IPS DF 6.9 (cell line): ENCODE measurements around the gene TP63.

Experiments used
- DNase-seq: peaks from one replicate; pipeline ENCODE4 v3.0.0-alpha.2; 2013; ENCODE audit warnings: low read depth, low spot score
- H3K27ac ChIP-seq: one replicate; pipeline ENCODE4 v1.5.1; 2013; ENCODE audit warnings: low read length, control low read depth
- H3K27me3 ChIP-seq: 2 replicates; pipeline ENCODE4 v1.6.1; 2013; ENCODE audit warnings: mild to moderate bottlenecking, low read length; ENCODE audit not compliant: control insufficient read depth, insufficient read depth
- H3K36me3 ChIP-seq: 2 replicates; pipeline ENCODE4 v1.6.1; 2013; ENCODE audit warnings: low read length; ENCODE audit not compliant: control insufficient read depth, insufficient read depth
- H3K4me1 ChIP-seq: 2 replicates; pipeline ENCODE4 v1.6.1; 2013; ENCODE audit warnings: low read length; ENCODE audit not compliant: control insufficient read depth, insufficient read depth
- H3K4me3 ChIP-seq: 2 replicates; pipeline ENCODE4 v1.5.1; 2013; ENCODE audit warnings: mild to moderate bottlenecking, low read length
- H3K9me3 ChIP-seq: 2 replicates; pipeline ENCODE4 v1.6.1; 2013; ENCODE audit warnings: low read length, inconsistent platforms; ENCODE audit not compliant: control insufficient read depth, insufficient read depth
- WGBS: extraction: QIAGEN DNeasy Blood & Tissue Kit; methylation state at CpG from one replicate; pipeline ENCODE4 v1.1.7; 2013; ENCODE audit warnings: mixed read lengths, missing lambda C conversion rate; ENCODE audit not compliant: insufficient read length, insufficient coverage; 5-methylcytosine and 5-hydroxymethylcytosine counted together

TP63 gene

DNA sequence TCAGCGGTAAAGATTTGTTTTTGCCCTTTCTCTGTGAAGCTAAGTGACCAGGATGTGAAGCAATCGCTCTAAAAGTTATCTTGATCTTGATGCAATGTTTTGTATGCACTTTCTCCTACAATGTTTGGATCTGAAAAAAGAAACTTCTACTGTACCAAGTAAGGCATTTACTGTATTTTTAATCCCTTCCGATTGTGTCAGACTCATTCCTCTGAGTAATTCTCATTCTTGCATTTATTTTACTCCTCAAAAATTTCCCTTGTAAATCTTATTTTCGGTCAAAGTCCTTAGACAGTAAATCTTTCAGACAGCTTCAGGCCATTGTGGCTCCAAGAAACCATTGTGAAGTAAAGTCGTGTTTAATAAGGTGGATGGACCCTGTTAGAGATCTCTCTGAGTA is 141.9 kb downstream of the TP63 start:
- WGBS, result no CpG with 5 or more reads among the region's 5 CpGs
- Histone ChIP-seq H3K9me3 (no peaks in the 10 kb centered on the region), H3K4me3 (no peak overlapping the region), H3K27ac (no peak overlapping the region), H3K27me3 (peaks cover 18% of the 10 kb centered on the region), H3K4me1 (no peaks in the 10 kb centered on the region), H3K36me3 (no peaks in the 10 kb centered on the region)
- no peak for DNase-seq

DNA sequence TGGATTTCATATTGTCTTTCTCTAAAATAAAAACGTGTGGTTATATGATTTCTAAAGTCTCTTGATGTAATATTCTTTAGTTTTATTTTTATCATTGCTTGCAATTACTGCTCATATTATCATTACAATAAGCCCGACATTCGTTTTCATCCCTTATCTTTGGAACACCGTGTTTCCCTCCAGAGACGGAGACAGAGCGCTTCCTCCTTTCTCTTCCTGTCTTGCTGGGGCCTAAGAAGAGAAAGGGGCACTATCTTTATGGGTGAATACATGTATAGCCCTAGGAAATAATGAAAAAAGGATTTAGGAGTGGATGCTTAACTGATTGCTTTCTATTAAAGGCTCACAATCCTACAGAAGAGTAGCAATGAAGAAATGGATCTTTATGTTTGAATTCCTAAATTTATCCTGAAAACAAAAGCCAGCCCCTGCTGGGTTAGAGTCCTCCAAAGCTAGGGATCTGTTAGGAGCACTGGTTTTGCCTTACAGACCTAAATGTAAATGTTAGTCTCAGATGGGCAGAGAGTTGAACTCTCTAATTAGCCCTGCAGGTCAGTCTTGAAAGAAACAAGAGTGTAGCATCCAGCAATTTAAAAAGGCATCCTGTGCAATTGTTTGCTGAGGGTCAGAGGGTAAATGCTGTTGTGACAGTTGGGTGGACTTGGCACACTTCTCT is 145.1 kb downstream of the TP63 start:
- WGBS, result no CpG with 5 or more reads among the region's 6 CpGs
- peaks cover 28% of the 10 kb centered on the region for H3K27me3 ChIP-seq
- no peak overlapping the region for H3K4me3 ChIP-seq
- no peaks in the 10 kb centered on the region for H3K36me3 ChIP-seq
- DNase-seq, result no peak
- H3K27ac ChIP-seq, result no peak overlapping the region
- H3K4me1 ChIP-seq, result no peaks in the 10 kb centered on the region
- no peaks in the 10 kb centered on the region for H3K9me3 ChIP-seq

DNA sequence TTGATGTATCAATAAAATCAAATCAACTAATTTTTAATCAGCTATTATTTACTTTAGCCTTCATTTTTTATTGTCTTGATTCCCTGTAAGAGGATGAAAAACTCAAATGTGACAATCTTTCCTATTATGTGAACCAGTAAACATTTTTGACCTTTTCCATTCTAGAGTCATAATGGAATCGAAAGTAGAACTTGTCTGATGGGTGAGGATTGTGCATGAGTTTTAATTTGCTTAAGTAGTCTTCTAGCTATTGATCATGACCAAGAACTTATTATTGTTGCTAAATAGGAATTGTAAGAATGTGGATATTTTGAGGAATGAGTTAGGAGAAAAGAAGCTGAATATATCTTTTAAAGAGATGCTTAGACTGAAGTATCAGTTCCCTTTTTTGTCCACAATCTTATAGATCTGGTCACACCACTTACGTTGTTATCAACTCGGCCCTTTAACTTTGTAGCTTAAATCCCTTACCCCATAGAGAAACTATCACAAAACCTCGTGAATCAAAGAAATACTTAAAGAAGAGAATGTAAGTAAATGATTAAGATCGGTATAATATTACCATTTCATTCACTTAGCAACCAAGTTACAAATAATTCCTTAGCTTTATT is 147.3 kb downstream of the TP63 start:
- Histone ChIP-seq H3K4me3 (no peak overlapping the region), H3K27ac (no peak overlapping the region), H3K27me3 (peaks cover 22% of the 10 kb centered on the region), H3K4me1 (no peaks in the 10 kb centered on the region), H3K9me3 (no peaks in the 10 kb centered on the region), H3K36me3 (no peaks in the 10 kb centered on the region)
- no peak for DNase-seq
- WGBS, result no CpG with 5 or more reads among the region's 5 CpGs

- Histone ChIP-seq H3K27me3 (peaks cover 22% of the 10 kb centered on the region), H3K36me3 (no peaks in the 10 kb centered on the region), H3K4me3 (no peak overlapping the region), H3K27ac (no peak overlapping the region), H3K9me3 (no peaks in the 10 kb centered on the region), H3K4me1 (no peaks in the 10 kb centered on the region)
- no peak for DNase-seq
- no CpG with 5 or more reads among the region's 3 CpGs for WGBS
Measured at GRCh38 chr3:189779166-189779565, 148.0 kb downstream of the TP63 start.

DNA sequence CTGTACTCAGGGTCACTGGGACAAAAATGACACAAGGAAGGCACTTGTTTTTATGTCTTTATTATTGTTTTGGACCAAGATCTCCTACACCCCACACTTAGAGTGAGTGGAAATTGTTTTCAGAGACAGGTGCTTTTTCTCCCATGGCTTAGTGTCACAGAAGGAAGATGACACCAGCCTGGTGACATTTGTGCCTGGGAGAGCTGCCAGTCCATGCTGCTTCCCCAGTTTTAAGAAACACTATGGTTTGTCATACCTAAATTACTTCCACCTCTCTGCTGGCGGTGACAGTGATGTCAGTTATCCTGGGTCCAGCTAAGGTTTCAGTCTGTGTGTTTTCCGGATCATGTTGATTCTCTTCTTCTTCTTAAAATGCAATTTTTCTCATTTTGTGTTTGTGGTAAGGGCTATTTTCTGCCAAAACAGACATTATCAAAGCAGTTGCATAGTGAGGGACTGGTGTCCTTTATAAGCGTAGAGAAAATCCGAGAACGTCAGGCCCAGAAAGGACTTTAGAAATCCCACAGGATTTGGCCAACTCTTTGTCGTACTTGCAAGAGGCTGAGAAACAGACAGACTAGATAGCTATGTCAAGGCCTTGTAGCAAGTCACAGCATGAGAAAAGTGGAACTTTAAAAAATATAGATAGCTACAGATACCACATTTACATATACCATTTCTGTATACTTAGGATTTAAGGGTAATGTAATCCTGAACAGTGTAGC is 149.5 kb downstream of the TP63 start:
- no peak for DNase-seq
- Histone ChIP-seq H3K36me3 (no peaks in the 10 kb centered on the region), H3K9me3 (no peaks in the 10 kb centered on the region), H3K27me3 (peaks cover 19% of the 10 kb centered on the region; the same call in 1 of the 2 replicates), H3K4me3 (no peak overlapping the region), H3K27ac (no peak overlapping the region), H3K4me1 (no peaks in the 10 kb centered on the region)
- WGBS, result no CpG with 5 or more reads among the region's 6 CpGs

DNA sequence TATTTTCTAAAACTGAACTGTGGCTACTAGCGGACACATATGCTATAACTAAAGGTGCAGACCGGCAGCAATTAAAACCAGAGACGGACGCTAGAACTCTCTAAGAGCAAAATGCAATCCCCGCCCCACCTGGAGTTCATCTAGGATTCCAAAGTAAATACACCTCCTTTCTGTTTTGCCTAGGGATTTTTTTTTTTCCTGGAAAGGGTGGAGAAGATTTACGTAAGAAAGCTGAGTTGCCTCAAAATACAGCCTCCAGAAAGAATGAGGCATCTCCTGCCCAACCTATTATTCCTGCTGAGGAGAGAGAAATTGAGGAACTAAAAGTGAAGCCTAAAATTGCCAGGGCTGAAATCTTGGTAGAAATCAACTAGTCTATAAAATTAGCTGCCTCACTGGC is 150.2 kb downstream of the TP63 start:
- no peaks in the 10 kb centered on the region for H3K9me3 ChIP-seq
- H3K4me3 ChIP-seq, result no peak overlapping the region
- H3K4me1 ChIP-seq, result no peaks in the 10 kb centered on the region
- WGBS, result no CpG with 5 or more reads among the region's 6 CpGs
- peaks cover 15% of the 10 kb centered on the region; the same call in 1 of the 2 replicates for H3K27me3 ChIP-seq
- H3K27ac ChIP-seq, result no peak overlapping the region
- no peak for DNase-seq
- no peaks in the 10 kb centered on the region for H3K36me3 ChIP-seq

DNA sequence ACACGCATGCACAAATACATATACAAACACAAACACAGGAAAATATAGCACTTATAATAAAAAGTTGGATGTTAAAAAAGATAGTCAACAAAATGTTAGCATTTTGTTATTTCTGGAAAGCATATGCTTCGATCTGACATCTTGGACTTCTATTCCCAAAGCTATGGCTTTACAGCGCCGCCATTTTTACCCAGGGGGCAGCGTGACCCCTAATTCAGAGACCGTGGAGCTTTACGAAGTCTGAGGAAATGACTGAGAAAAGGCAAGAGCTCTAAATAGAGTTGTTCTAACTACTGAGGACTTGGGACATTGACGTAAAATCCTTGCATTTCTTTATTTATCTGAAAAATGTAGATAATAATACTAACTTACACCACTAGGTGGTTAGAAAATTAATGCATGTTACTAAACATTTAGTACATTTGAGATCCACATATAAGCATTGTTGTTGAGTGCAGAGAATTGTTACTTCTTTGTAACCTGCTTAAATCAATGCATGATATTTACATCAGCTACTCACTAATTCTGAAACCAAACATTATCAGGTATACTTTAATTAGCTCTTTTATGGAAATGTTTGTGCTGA is 155.4 kb downstream of the TP63 start:
- no peak overlapping the region for H3K27ac ChIP-seq
- H3K4me3 ChIP-seq, result no peak overlapping the region
- no CpG with 5 or more reads among the region's 8 CpGs for WGBS
- no peaks in the 10 kb centered on the region for H3K36me3 ChIP-seq
- no peaks in the 10 kb centered on the region for H3K27me3 ChIP-seq
- no peaks in the 10 kb centered on the region for H3K4me1 ChIP-seq
- DNase-seq, result no peak
- H3K9me3 ChIP-seq, result no peaks in the 10 kb centered on the region

- WGBS, result no CpG with 5 or more reads among the region's 3 CpGs
- Histone ChIP-seq H3K27me3 (no peaks in the 10 kb centered on the region), H3K9me3 (no peaks in the 10 kb centered on the region), H3K4me3 (no peak overlapping the region), H3K36me3 (no peaks in the 10 kb centered on the region), H3K4me1 (no peaks in the 10 kb centered on the region), H3K27ac (no peak overlapping the region)
- DNase-seq, result no peak
Measured at GRCh38 chr3:189787191-189787590, 156.0 kb downstream of the TP63 start.

- no peaks in the 10 kb centered on the region for H3K27me3 ChIP-seq
- WGBS, result no CpG with 5 or more reads among the region's 3 CpGs
- no peak for DNase-seq
- H3K4me1 ChIP-seq, result no peaks in the 10 kb centered on the region
- H3K4me3 ChIP-seq, result no peak overlapping the region
- H3K27ac ChIP-seq, result no peak overlapping the region
- no peaks in the 10 kb centered on the region for H3K36me3 ChIP-seq
- H3K9me3 ChIP-seq, result no peaks in the 10 kb centered on the region
Measured at GRCh38 chr3:189787632-189788031, 156.4 kb downstream of the TP63 start.

DNA sequence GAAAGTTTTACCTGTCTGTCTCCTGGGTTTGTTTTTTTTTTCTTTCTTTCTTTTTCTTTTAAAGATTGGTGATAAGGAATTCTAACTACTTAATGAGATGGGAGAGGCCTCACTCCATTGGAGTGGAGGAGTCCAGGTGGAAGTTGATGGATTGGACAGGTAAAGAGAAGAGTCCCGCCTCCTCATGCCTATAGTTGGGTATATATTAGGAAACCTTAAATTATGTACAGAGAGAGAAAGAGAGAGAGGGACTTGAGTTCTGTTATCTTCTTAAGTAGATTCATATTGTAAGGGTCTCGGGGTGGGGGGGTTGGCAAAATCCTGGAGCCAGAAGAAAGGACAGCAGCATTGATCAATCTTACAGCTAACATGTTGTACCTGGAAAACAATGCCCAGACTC is 158.2 kb downstream of the TP63 start:
- DNase-seq, result no peak
- Histone ChIP-seq H3K27ac (no peak overlapping the region), H3K4me3 (no peak overlapping the region), H3K9me3 (no peaks in the 10 kb centered on the region), H3K36me3 (no peaks in the 10 kb centered on the region), H3K27me3 (no peaks in the 10 kb centered on the region), H3K4me1 (no peaks in the 10 kb centered on the region)
- WGBS, result no CpG with 5 or more reads among the region's 2 CpGs
